Upper lobe of left lung (tissue), 4 donors: ENCODE data around the gene MTMR12.

Experiments
- POLR2A ChIP-seq, 4 donors: fragments of 450-650 bp; IDR thresholded peaks; one replicate each; pipeline ENCODE4 v1.5.1; 2016 to 2017; ENCODE audit warnings: antibody characterized with exemption in 4 of 4, mild to moderate bottlenecking in 2 of 4
- POLR2AphosphoS5 ChIP-seq, 2 donors: sonication (generic); formaldehyde crosslinking; IDR thresholded peaks; one replicate each; pipeline ENCODE4 v1.5.1; 2017; ENCODE audit warnings: antibody characterized with exemption in 2 of 2
- TF ChIP-seq, protein P1 (sequence below), 6 experiments: fragments of 450-650 bp in 4 of 6; fragments of 200-600 bp in 2 of 6; sonication (generic) in 2 of 6; IDR thresholded peaks; one replicate each; pipeline ENCODE4 v1.5.1; 2016 to 2019; ENCODE audit warnings: antibody characterized with exemption in 6 of 6

DNA sequence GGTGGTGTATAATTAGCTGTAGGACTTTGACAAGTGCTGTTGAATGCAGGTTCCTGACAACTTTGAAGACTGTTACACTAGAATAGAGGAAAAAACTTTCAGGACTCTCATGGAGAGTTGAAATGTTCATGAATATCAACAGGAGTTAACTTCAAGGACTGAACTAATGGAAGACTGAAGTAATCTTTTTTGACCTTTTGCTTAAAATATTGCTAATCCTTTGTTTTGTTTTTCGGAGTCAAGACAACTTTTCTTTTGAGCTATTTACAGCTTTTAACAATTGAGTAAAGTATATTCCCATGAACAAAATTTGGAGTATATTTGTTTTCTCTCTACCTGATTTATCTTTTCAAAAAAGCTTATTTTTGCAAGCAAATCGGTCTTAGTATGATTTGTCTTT is 34.1 kb upstream of the MTMR12 start:
- TF ChIP-seq, protein P1, sequence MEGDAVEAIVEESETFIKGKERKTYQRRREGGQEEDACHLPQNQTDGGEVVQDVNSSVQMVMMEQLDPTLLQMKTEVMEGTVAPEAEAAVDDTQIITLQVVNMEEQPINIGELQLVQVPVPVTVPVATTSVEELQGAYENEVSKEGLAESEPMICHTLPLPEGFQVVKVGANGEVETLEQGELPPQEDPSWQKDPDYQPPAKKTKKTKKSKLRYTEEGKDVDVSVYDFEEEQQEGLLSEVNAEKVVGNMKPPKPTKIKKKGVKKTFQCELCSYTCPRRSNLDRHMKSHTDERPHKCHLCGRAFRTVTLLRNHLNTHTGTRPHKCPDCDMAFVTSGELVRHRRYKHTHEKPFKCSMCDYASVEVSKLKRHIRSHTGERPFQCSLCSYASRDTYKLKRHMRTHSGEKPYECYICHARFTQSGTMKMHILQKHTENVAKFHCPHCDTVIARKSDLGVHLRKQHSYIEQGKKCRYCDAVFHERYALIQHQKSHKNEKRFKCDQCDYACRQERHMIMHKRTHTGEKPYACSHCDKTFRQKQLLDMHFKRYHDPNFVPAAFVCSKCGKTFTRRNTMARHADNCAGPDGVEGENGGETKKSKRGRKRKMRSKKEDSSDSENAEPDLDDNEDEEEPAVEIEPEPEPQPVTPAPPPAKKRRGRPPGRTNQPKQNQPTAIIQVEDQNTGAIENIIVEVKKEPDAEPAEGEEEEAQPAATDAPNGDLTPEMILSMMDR (IDR thresholded peaks at IDR 0.05): no peak
- TF ChIP-seq POLR2A (IDR thresholded peaks at IDR 0.05) (no peak), POLR2AphosphoS5 (IDR thresholded peaks at IDR 0.05) (no peak)
